GM15510 (cell line): ENCODE results near the gene DYNLT1.

Source experiments
- POLR2A ChIP-seq: IDR thresholded peaks from 3 replicates; pipeline ENCODE4 v1.6.1; 2011; ENCODE audit warnings: borderline replicate concordance; ENCODE audit not compliant: insufficient read length; ENCODE audit errors: extremely low read depth

Gene DYNLT1

DNA sequence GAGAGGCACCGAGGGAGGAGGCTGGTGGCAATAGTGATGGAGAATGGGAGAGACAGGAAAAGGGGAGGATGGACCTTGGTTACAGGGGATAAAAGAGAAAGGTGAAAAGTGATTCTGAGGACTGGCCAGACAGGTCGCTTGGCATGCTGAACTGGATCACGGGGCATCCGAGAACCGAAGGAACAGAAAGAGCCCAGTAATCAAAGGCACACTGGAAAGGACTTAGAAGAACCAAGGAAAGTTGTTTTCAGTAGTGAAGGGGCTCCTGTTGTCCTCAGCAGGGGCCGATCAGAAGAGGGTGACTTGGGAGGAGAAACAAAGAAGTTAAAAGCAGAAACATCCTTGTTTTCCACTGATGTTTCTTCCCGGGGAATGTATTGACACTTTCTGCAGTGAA is 24.2 kb upstream of the DYNLT1 start:
- no peak for TF ChIP-seq POLR2A

GRCh38 chr6:158667360-158667981 is 22.9 kb upstream of the DYNLT1 start:
- TF ChIP-seq POLR2A = no peak

- no peak for TF ChIP-seq POLR2A
Observed at GRCh38 chr6:158666628-158667359, 22.3 kb upstream of the DYNLT1 start.

GRCh38 chr6:158665332-158665731 is 20.8 kb upstream of the DYNLT1 start:
- TF ChIP-seq POLR2A = no peak

- TF ChIP-seq POLR2A = no peak
Observed at GRCh38 chr6:158663625-158664165, 19.2 kb upstream of the DYNLT1 start.

GRCh38 chr6:158662954-158663624 is 18.5 kb upstream of the DYNLT1 start:
- no peak for TF ChIP-seq POLR2A

GRCh38 chr6:158662607-158662953 is 18.0 kb upstream of the DYNLT1 start:
- TF ChIP-seq POLR2A = no peak

- TF ChIP-seq POLR2A = no peak
Observed at GRCh38 chr6:158661156-158661685, 16.7 kb upstream of the DYNLT1 start.

GRCh38 chr6:158660333-158660754 is 15.8 kb upstream of the DYNLT1 start:
- no peak for TF ChIP-seq POLR2A

DNA sequence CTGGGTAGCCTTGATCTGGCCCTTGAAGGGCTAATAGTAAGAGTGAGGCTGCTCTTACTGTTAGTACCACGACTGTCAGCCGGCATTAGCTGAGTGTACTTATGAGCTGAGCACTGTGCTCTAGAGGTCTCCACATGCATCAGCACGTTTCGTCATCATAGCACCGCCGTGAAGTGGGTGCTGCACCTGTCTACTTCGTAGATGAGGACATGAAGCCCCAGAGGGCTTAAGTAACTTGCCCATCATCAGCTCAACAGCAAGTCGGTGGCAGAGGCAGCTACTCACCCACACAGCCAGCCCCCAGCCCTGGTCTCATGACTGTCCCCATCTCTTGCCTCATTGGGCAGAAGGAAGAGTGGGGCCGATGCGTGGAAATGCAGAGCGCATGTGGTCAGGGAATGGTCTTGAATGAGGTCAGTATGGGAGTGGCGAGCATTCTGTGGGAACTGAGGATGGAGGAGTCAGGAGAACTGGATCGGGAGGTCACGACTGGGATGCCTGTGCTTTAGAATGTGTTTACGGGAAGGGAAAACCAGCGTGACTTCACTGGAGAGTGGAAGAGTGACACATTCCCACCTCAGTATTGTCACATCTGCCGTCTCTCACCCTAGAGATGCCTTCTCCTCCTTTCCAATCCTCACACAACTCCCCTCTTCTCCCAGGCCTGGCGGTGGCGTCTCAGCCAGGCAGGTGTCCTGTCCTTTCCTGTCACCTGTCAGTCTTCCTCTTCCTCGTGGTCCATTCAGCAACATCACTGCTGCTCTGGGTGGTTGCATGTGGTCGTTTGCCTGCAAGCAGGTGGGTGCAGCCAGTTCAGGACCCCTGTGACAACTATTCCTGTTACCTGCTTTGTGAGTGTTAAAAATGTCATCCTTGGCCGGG is 11.3 kb upstream of the DYNLT1 start:
- no peak for TF ChIP-seq POLR2A

DNA sequence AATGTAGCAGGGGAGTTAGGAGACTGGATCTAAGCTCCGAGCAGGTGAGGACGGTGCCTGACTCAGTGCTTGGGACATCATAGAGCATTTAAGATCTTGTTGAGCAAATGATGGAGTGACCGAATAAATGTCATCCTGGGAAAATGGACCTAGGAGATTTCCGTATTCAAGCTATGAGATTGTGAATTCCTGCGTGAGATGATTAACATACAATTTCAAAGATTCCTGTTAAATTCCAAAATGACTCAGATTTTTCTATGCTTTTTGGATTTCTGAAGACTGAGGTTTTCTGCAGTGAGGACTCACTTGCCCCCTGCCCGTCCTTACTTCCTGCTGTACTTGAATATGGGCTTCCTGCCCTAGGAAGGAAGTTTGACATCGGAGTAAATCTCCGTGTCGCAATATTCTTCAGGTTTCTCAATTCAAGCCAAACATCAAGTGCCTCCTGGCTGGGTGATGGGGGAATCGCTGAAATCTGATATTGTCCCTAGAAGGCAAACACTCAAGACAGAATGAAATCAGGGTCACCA is 10.5 kb upstream of the DYNLT1 start:
- TF ChIP-seq POLR2A = no peak

GRCh38 chr6:158654498-158654897 is 10.0 kb upstream of the DYNLT1 start:
- TF ChIP-seq POLR2A = no peak

DNA sequence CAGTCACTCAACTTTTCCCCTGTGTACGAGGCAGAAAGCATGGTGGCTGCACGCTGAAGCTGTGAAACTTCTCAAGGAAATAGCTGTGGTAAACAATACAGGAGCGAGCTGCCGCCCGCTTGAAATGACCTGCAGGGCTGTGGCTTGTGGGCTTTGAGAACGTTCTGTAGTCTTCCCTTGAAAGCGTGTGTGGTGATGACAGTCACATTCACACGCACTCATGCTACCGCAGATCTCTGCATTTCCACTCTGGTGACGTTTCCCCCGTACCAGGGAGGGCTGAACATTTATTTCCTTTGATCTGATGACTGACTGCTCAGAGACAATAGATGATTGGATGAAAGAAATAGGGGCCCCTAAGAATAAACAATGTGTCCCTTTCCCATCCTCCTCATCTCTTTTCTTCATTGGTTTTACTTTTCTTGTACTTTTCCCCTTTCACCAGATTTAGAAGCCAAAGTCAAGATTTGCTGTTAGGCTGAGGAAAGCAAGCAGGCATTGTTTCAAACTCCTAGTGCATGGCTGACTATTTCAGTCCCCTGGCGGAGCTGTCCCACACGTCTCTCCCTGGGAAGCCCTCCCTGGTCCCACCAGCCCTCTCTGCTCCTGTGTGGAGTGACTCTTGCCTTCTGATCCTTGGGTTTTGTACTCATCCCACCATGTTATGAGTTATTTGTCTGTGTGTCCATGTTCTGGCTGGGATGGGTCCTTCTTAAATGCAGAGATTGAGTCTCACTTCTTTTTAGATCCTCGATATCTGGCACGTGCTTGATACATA is 9.2 kb upstream of the DYNLT1 start:
- TF ChIP-seq POLR2A = no peak

DNA sequence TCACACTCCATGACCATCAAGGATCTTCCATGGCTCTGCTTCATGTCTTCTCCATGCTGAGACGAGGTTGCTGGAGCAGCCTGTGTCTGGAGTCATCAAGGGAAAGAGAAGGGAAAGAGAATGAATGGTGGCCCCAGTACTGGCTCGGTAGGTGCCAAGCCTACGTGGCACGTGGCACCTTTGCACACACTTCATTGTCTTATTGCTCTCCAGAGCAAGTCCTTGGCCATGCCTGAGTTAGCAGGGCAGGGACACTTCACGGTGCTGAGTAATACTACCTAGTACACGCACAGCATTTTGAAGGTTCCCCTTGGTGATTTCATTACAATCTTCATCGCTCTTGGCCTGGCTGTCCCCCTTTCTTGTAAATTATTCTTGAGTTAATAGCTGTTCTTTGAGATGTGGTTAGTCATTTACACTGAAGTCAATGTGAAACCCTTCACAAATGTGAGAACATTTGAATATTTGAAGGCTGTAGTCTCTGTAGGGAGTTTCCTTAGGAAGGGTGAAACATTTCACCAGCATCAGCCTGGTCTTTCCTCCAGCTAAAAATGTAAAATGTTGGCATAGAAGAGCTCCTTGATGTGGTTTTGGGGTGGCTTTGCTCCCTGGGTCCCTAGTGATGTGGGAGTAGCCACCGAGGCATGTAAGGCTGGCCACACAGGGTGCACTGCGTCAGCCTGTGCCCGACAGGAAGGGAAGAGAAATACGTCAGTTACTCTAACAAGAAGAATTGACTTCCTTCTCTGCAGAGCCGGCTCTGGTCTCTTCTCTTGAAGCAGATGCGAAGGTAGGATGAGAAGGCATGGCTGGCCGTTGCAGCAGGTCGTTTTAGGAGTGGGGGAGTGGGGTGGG is 5.0 kb upstream of the DYNLT1 start, which contains the start of gene SYTL3:
Gene SYTL3, plus strand, starts transcription at position 766 of the 855 bp plus-strand sequence. CDS start 13,215 bp downstream, outside the sequence.
- no peak for TF ChIP-seq POLR2A
